Measurements from ENCODE around the gene CALCA.
"Not testable (repeated sequence)": the region's sequence is repeated elsewhere in the genome, so short reads cannot be mapped to it uniquely, and the experiment has no call there.

CALCA gene, protein sequence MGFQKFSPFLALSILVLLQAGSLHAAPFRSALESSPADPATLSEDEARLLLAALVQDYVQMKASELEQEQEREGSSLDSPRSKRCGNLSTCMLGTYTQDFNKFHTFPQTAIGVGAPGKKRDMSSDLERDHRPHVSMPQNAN

GRCh38 chr11:14971865-14972580 lies at the start of gene CALCA:
TSS of gene CALCA (minus strand) at chr11:14972351. CDS start at chr11:14971192, 1,159 bp downstream.
- Histone ChIP-seq H3K27me3 (ENCODE audit: control insufficient read depth, insufficient read depth, low read length) (peaks cover 82% of the 10 kb centered on the region), H3K4me1 (ENCODE audit: control insufficient read depth, insufficient read depth, low read length) (peaks cover 24% of the 10 kb centered on the region), H3K4me3 (ENCODE audit: low read depth, low read length) (peak within 1 kb of the TSS; percentile 54)

DNA sequence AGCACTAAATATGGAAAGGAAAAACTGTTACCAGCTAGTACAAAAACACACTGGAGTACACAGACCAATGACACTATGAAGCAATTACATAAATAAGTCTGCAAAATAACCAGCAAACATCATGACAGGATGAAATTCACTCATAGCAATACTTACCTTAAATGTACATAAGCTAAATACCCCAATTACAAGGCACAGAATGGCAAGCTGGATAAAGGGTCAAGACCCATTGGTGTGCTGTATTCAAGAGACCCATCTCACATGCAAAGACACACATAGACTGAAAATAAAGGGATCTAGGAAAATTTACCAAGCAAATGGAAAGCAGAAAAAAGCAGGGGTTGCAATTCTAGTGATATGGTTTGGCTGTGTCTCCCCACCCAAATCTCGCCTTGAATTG lies 44.0 kb upstream of the CALCA start:
- H3K27me3 ChIP-seq (ENCODE audit: control insufficient read depth, insufficient read depth, low read length), result no peaks in the 10 kb centered on the region
- H3K9me3 ChIP-seq (ENCODE audit: control insufficient read depth, insufficient read depth, low read length), result peaks cover 13% of the 10 kb centered on the region; the same call in 1 of the 2 replicates
- H3K27ac ChIP-seq (ENCODE audit: low read depth, low read length), result no peak overlapping the region
- no peak overlapping the region for H3K4me3 ChIP-seq (ENCODE audit: low read depth, low read length)
- H3K4me1 ChIP-seq (ENCODE audit: control insufficient read depth, insufficient read depth, low read length), result no peaks in the 10 kb centered on the region
- no peaks in the 10 kb centered on the region for H3K36me3 ChIP-seq (ENCODE audit: control insufficient read depth, insufficient read depth, low read length)
- H3K9ac ChIP-seq (ENCODE audit: low read depth, low read length), result no peak overlapping the region

More at GRCh38 chr11:14971865-14972580, at the start of gene CALCA:
- no peak within 1 kb of the TSS for H3K27ac ChIP-seq (ENCODE audit: low read depth, low read length)
- H3K9ac ChIP-seq (ENCODE audit: low read depth, low read length), result no peak within 1 kb of the TSS
- no peaks in the 10 kb centered on the region for H3K9me3 ChIP-seq (ENCODE audit: control insufficient read depth, insufficient read depth, low read length)
- H3K36me3 ChIP-seq (ENCODE audit: control insufficient read depth, insufficient read depth, low read length), result no peaks in the 10 kb centered on the region

DNA sequence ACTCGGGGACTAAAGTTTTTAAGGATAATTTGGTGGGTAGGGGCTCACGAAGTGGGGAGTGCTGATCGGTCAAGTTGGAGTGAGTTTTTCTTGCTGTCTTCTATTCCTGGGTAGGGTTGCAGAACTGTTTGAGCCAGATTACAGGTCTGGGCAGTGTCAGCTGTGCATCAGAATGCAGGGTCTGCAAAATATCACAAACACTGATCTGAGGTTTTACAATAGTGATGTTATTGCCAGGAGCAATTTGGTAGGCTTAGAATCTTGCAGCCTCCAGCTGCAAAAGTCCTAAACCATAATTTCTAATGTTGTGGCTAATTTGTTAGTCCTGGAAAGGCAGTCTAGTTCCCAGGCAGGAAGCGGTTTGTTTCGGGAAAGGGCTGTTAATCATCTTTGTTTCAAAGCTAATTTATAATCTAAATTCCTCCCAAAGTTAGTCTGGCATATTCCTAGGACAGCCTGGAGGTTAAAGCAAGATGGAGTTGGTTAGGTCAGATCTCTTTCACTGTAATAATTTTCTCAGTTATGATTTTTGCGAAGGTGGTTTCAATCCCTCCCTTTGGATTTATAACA lies 39.7 kb upstream of the CALCA start:
- Histone ChIP-seq H3K9me3 (ENCODE audit: control insufficient read depth, insufficient read depth, low read length) (peaks cover 7% of the 10 kb centered on the region; the same call in 1 of the 2 replicates), H3K27ac (ENCODE audit: low read depth, low read length) (no peak overlapping the region), H3K4me1 (ENCODE audit: control insufficient read depth, insufficient read depth, low read length) (no peaks in the 10 kb centered on the region), H3K36me3 (ENCODE audit: control insufficient read depth, insufficient read depth, low read length) (no peaks in the 10 kb centered on the region), H3K9ac (ENCODE audit: low read depth, low read length) (no peak overlapping the region), H3K27me3 (ENCODE audit: control insufficient read depth, insufficient read depth, low read length) (no peaks in the 10 kb centered on the region), H3K4me3 (ENCODE audit: low read depth, low read length) (no peak overlapping the region)

DNA sequence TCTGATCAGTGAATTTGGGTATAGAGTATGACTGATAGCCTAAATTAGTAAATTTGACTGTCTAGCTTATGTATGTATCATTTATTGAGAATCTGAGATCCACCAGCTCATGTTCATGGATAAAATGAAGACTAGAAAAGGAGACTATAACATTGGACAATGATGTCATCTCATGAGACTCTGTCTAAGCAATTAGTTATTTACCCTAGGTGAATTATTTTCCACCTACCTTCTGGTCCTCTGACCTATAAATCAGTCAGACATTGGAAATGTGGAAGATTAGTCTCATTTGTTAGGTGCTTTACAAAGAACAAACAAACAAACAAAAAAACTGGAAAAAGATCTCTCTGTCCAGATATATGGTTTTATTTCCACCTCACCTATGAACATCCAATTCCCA lies 38.7 kb upstream of the CALCA start:
- H3K4me1 ChIP-seq (ENCODE audit: control insufficient read depth, insufficient read depth, low read length), result no peaks in the 10 kb centered on the region
- no peak overlapping the region for H3K27ac ChIP-seq (ENCODE audit: low read depth, low read length)
- no peaks in the 10 kb centered on the region for H3K9me3 ChIP-seq (ENCODE audit: control insufficient read depth, insufficient read depth, low read length)

DNA sequence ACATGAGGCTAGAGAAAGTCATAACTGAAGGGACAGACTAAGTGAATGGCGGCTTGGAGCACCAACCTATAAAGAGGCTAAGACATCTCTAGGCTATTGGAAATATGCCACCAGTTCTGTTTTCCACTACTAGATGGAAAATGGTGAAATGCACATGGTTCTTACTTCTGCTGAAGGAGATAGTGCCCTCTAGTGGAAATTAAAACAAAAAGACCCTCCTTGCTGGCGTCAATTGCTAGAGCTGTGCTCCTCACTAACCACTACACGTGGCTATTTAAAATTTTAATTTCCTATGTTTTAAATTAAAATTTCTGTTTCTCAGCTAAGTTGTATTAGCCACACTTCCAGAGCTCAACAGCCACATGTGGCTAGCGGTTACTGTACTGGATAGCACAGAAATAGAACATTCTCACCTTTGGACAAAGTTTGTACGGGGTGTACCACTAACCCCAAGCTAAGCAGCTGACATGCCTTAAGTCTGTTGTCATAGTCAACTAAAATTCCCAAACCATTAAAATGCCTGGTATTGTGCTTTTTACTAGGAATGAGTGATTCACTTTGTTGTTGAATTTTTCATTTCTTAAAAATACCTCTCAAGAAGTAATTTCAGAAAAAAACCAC lies 34.1 kb upstream of the CALCA start:
- Histone ChIP-seq H3K4me3 (ENCODE audit: low read depth, low read length) (no peak overlapping the region), H3K27ac (ENCODE audit: low read depth, low read length) (no peak overlapping the region), H3K36me3 (ENCODE audit: control insufficient read depth, insufficient read depth, low read length) (no peaks in the 10 kb centered on the region), H3K9me3 (ENCODE audit: control insufficient read depth, insufficient read depth, low read length) (no peaks in the 10 kb centered on the region), H3K27me3 (ENCODE audit: control insufficient read depth, insufficient read depth, low read length) (no peaks in the 10 kb centered on the region), H3K9ac (ENCODE audit: low read depth, low read length) (no peak overlapping the region), H3K4me1 (ENCODE audit: control insufficient read depth, insufficient read depth, low read length) (no peaks in the 10 kb centered on the region)

More for the DNA sequence above, 38.7 kb upstream of the CALCA start:
- Histone ChIP-seq H3K27me3 (ENCODE audit: control insufficient read depth, insufficient read depth, low read length) (no peaks in the 10 kb centered on the region), H3K9ac (ENCODE audit: low read depth, low read length) (no peak overlapping the region), H3K4me3 (ENCODE audit: low read depth, low read length) (no peak overlapping the region), H3K36me3 (ENCODE audit: control insufficient read depth, insufficient read depth, low read length) (no peaks in the 10 kb centered on the region)

GRCh38 chr11:14988133-14988532 lies 16.0 kb upstream of the CALCA start:
- not testable (repeated sequence) for H3K27me3 ChIP-seq (ENCODE audit: control insufficient read depth, insufficient read depth, low read length); H3K36me3 ChIP-seq (ENCODE audit: control insufficient read depth, insufficient read depth, low read length); H3K9ac ChIP-seq (ENCODE audit: low read depth, low read length); H3K27ac ChIP-seq (ENCODE audit: low read depth, low read length); H3K9me3 ChIP-seq (ENCODE audit: control insufficient read depth, insufficient read depth, low read length); H3K4me3 ChIP-seq (ENCODE audit: low read depth, low read length); H3K4me1 ChIP-seq (ENCODE audit: control insufficient read depth, insufficient read depth, low read length)

GRCh38 chr11:14981507-14981906 lies 9.4 kb upstream of the CALCA start:
- H3K9ac ChIP-seq (ENCODE audit: low read depth, low read length), result no peak overlapping the region
- no peak overlapping the region for H3K27ac ChIP-seq (ENCODE audit: low read depth, low read length)
- H3K36me3 ChIP-seq (ENCODE audit: control insufficient read depth, insufficient read depth, low read length), result no peaks in the 10 kb centered on the region
- no peak overlapping the region for H3K4me3 ChIP-seq (ENCODE audit: low read depth, low read length)
- H3K4me1 ChIP-seq (ENCODE audit: control insufficient read depth, insufficient read depth, low read length), result peaks cover 13% of the 10 kb centered on the region
- peaks cover 35% of the 10 kb centered on the region for H3K27me3 ChIP-seq (ENCODE audit: control insufficient read depth, insufficient read depth, low read length)
- H3K9me3 ChIP-seq (ENCODE audit: control insufficient read depth, insufficient read depth, low read length), result no peaks in the 10 kb centered on the region

- no peaks in the 10 kb centered on the region for H3K9me3 ChIP-seq (ENCODE audit: control insufficient read depth, insufficient read depth, low read length)
Measured at GRCh38 chr11:14980854-14981253, 8.7 kb upstream of the CALCA start.

GRCh38 chr11:14977101-14977880 lies 5.1 kb upstream of the CALCA start:
- Histone ChIP-seq H3K4me1 (ENCODE audit: control insufficient read depth, insufficient read depth, low read length) (peaks cover 29% of the 10 kb centered on the region), H3K9me3 (ENCODE audit: control insufficient read depth, insufficient read depth, low read length) (no peaks in the 10 kb centered on the region), H3K27me3 (ENCODE audit: control insufficient read depth, insufficient read depth, low read length) (peaks cover 77% of the 10 kb centered on the region), H3K27ac (ENCODE audit: low read depth, low read length) (no peak overlapping the region), H3K4me3 (ENCODE audit: low read depth, low read length) (no peak overlapping the region), H3K9ac (ENCODE audit: low read depth, low read length) (no peak overlapping the region), H3K36me3 (ENCODE audit: control insufficient read depth, insufficient read depth, low read length) (no peaks in the 10 kb centered on the region)

More at GRCh38 chr11:14980854-14981253, 8.7 kb upstream of the CALCA start:
- H3K9ac ChIP-seq (ENCODE audit: low read depth, low read length), result no peak overlapping the region
- no peaks in the 10 kb centered on the region for H3K36me3 ChIP-seq (ENCODE audit: control insufficient read depth, insufficient read depth, low read length)
- H3K27ac ChIP-seq (ENCODE audit: low read depth, low read length), result no peak overlapping the region
- peaks cover 13% of the 10 kb centered on the region for H3K4me1 ChIP-seq (ENCODE audit: control insufficient read depth, insufficient read depth, low read length)
- H3K27me3 ChIP-seq (ENCODE audit: control insufficient read depth, insufficient read depth, low read length), result peaks cover 41% of the 10 kb centered on the region
- no peak overlapping the region for H3K4me3 ChIP-seq (ENCODE audit: low read depth, low read length)

DNA sequence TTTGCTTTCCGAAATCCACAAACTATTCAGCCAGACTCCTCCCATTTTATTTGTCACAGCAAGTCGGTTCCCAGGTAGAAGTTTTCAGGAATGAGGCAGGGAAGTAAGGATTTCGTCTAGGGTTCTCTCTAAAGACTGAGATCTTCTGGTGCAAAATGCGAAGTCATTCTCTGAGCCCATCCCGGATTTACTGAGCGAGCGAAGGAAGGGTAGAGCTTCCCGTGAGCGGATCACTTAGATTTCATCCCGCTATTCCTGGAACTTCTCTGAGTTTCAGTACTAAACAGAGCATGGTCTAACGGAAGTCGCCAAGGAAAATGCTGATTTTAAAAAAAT lies 3.1 kb upstream of the CALCA start:
- H3K27ac ChIP-seq (ENCODE audit: low read depth, low read length), result no peak overlapping the region
- H3K36me3 ChIP-seq (ENCODE audit: control insufficient read depth, insufficient read depth, low read length), result no peaks in the 10 kb centered on the region
- H3K9ac ChIP-seq (ENCODE audit: low read depth, low read length), result no peak overlapping the region
- H3K9me3 ChIP-seq (ENCODE audit: control insufficient read depth, insufficient read depth, low read length), result no peaks in the 10 kb centered on the region
- peak overlapping the region; percentile 59 for H3K4me3 ChIP-seq (ENCODE audit: low read depth, low read length)
- peaks cover 35% of the 10 kb centered on the region for H3K4me1 ChIP-seq (ENCODE audit: control insufficient read depth, insufficient read depth, low read length)
- H3K27me3 ChIP-seq (ENCODE audit: control insufficient read depth, insufficient read depth, low read length), result peaks cover 98% of the 10 kb centered on the region

All from HUES48 (cell line).